Stimulated activated CD8-positive, alpha-beta memory T cell treated with anti-CD3 and anti-CD28 coated beads, Interleukin-4, amount 100 ng/mL, for 4 hours (primary cell): ENCODE results near the gene SNRNP35.
"Not testable (repeated sequence)": the region's sequence is repeated elsewhere in the genome, so short reads cannot be mapped to it uniquely, and the experiment has no call there.

Experiments used
- DNase-seq, 2 donors: peaks; one replicate each; pipeline ENCODE4 v3.0.0-alpha.2; 2020; ENCODE audit warnings: low read depth in 2 of 2, low spot score in 1 of 2

SNRNP35 gene, protein sequence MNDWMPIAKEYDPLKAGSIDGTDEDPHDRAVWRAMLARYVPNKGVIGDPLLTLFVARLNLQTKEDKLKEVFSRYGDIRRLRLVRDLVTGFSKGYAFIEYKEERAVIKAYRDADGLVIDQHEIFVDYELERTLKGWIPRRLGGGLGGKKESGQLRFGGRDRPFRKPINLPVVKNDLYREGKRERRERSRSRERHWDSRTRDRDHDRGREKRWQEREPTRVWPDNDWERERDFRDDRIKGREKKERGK

DNA sequence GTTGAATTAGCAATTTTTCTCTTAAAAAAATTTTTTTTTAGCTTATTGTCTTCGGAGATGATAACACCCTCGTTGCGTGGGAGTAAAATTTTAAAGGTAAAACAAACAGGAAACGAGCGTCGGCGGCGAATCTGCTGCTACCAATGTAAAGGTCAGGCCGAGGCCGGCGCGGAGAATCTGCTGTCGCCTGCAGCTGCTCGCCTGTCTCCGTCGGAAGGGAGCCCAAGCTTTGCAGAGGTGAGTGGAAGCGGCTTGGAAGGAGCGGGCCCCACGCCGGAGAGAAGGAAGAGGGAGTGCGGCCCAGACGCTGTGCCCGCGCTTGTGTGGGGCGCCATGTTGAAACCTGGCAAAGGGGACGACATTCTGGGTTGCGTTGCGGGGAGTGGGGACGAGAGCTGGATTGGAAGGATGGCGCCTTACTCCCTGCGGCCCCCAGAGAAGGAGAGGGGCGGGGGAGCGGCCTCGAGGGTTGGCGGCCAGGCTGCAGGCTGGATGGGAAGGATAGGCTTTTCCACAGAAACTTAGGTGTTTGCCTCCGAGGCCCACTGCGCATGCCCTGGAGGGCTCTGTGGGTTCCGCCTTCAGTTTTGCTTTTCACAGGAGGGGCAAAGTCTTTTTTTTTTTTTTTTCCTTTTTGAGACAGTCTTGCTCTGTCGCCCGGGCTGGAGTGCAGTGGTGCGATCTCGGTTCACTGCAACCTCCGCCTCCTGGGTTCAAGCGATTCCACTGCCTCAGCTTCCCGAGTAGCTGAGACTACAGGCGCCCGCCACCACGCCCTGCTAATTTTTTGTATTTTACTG, at the start of gene SNRNP35:
SNRNP35 (plus strand) TSS at position 160 of the 800 bp plus-strand sequence. CDS start 7,402 bp downstream, outside the sequence.
- DNase-seq = peak; percentile 69 to 73

DNA sequence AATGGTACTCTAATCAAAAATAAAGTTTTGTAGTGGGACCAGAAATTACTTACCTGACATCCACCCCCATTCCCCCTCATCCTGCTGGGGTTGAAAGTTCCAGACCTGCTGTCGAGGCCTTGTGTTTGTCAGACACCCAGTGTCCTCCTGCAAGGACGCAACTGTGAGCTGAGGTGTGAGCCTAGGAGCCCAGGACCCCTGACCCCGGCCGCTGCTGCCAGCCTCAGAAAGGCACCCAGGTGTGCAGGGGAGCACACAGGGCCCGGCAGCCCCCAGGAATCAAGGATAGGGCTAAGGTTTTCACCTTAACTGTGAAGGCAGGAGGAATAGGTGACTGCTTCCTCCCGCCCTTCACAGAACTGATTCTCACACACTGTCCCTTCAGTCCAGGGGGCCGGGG, 49.3 kb upstream of the SNRNP35 start:
- DNase-seq = not testable (repeated sequence)

DNA sequence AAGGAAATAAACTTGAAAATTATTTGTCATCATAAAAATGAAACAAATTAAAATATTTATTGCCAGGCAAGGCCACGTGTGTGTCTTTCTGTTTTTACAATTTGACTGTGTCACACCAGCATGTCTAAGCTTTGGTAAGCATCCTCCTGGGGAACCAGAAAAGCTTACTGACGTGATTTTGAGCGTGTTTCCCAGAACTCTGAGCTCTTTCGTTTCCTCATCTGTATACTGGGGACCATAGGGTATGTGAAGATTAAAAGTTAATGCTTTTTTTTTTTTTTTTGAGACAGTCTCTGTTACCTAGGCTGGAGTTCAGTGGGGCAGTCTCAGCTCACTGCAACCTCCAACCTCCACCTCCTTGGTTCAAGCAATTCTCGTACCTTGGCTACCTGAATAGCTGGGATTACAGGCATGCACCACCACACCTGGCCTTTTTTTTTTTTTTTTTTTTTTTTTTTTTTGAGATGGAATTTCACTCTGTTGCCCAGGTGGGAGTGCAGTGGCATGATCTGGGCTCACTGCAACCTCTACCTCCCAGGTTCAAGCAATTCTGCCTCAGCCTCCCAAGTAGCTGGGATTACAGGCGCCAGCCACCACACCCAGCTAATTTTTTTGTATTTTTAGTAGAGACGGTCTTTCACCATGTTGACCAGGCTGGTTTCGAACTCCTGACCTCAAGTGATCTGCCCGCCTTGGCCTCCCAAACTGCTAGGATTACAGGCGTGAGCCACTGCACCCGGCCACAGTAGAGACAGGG, 48.5 kb upstream of the SNRNP35 start:
- not testable (repeated sequence) for DNase-seq

DNA sequence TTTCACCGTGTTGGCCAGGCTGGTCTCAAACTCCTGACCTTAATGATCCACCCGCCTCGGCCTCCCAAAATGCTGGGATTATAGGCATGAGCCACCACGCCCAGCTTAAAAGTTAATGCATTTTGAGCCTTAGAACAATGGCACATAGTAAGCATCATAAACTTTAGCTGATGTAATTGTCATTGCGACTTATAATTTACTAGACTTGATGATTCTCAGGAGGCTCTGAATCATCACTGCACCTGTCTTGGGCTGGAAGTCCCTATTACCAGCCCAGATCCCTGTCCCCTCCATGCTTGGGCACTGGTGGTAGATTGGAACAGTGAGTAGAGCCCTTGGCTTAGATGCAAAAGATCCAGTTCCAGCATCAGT, 47.9 kb upstream of the SNRNP35 start:
- no peak for DNase-seq

DNA sequence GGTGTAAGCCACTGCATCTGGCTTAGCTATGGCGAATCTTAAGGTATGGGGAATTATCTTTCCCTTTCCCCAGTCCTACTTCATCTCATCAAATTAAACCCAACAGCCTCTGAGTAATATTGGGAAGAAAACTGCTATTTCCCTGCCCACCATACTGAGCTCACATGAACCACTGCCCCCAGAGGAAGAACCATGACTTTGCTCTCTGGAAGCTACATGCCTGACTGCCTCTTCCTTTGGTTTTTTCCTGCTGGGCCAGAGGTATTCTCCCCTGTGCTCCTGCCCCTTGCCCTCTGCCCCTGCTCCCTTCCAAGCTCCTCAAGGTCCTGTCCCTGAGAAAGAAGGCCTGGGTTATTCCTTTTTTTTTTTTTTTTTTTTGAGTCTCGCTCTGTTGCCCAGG, 36.6 kb upstream of the SNRNP35 start:
- DNase-seq = no peak

DNA sequence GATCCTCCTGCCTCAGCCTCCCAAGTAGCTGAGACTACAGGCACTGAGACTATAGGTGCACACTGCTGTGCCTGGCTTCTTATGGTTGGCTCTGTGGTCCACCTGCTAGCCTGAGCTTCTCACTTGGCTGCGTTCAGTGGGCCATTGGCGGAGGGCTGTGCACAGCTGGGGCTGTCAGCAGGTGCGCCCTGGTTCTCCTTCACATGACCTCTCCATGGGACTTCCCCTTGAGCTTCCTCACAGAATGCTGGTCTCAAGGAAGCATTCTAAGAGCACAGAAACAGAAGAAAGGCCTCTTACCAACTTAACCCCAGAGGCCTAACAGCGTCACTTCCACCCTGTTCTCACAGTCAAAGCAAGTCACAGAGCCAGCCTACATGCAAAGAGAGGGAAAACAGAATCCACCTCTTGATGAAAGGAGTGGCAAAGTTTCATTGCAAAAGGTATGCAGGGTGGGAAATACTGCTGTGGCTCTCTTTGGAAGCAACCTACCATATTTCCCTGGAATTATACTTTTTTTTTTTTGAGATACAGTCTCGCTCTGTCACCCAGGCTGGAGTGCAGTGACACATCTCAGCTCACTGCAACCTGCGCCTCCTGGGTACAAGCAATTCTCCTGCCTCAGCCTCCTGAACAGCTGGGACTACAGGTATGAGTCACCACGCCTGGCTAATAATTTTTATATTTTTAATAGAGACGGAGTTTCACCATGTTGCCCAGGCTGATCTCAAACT, 30.7 kb upstream of the SNRNP35 start:
- DNase-seq = no peak

DNA sequence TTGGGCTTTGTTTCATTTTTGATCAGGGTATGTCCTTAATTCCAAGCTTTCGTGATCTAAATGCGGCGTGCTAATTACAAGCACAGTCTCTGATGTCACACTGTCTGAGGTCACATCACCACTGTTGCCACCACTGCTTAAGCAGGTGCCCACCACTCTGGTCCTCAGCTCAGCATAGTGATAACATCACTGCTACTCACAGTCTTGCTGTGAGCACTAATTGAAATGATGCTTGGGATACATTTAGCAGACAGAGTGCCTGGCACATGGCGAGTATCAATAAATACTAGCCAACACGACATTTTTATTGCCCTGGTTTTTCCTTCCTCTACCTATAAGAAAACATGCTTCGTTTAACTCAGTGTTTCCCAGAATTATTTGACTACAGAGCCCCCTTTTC, 29.3 kb upstream of the SNRNP35 start:
- no peak for DNase-seq

DNA sequence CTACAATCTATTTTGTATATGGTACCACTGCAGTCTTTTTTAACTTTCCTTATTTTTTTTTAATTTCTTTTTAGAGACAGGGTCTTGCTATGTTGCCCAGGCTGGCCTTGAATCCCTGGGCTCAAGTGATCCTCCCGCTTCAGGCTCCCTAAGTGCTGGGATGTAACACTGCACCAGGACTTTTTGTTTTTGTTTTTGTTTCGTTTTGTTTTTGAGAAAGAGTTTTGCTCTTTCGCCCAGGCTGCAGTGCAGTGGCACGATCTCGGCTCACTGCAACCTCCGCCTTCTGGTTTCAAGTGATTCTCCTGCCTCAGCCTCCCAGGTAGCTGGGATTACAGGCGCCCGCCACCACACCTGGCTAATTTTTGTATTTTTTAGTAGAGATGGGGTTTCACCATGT, 28.8 kb upstream of the SNRNP35 start:
- not testable (repeated sequence) for DNase-seq

DNA sequence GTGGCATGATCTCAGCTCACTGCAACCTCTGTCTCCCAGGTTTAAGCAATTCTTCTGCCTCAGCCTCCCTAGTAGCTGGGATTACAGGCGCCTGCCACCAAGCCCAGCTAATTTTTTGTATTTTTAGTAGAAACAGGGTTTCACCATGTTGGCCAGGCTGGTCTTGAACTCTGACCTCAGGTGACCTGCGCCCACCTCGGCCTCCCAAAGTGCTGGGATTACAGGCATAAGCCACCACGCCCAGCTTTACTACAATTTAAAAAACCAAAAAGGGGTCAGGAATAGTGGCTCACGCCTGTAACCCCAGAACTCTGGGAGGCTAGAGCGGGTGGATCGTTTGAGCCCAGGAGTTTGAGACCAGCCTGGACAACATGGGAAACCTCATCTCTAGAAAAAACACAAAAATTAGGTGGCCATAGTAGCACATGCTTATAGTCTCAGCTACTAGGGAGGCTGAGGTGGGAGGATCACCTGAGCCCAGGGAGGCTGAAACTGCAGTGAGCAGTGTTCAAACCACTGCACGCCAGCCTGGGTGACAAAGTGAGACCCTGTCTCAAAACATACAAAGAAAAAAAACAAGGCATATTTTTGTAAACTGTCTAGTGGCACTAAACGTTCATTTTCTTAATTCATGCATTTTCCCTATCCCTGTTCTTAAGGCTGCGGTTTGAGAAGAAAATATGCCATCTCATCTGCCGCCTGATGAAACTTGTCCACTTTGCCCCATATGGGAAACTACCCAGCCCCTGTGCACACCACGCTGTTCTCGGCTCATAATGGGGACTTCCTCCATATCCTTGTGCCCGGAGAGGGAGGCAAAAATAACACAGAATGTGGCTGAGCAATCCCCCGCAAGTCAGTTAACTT, 25.8 kb upstream of the SNRNP35 start:
- DNase-seq = not testable (repeated sequence)

DNA sequence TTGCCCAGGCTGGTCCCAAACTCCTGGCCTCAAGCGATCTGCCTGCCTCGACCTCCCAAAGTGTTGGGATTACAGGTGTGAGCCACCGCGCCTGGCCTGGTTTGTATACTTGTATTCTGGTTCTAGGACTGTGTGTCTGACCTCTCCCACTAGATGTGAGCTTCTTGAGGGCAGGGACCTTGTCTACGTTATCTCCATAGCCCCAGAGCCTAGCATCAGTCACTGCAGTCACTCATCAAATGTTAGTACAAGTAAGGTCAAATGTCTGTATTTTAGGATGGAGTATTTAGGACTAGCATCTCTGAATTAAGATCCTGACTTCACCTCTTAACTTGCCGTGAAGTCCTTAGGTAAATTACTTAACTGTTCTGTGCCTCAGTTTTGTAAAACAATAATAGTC, 24.3 kb upstream of the SNRNP35 start:
- no peak for DNase-seq

DNA sequence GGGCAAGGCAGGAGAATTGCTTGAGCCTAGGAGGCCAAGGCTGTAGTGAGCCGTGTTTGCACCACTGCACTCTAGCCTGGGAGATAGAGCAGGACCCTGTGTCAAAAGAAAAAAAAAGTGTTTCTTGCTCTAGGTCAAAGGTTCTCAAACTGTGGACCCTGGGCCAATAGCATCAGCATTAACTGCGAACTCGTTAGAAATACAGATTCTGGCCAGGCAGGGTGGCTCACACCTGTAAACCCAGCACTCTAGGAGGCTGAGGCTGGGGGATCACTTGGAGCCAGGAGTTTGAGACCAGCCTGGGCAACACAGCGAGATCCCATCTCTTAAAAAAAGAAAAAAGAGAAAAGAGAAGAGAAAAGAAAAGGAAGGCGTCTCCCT, 22.3 kb upstream of the SNRNP35 start:
- DNase-seq = no peak

DNA sequence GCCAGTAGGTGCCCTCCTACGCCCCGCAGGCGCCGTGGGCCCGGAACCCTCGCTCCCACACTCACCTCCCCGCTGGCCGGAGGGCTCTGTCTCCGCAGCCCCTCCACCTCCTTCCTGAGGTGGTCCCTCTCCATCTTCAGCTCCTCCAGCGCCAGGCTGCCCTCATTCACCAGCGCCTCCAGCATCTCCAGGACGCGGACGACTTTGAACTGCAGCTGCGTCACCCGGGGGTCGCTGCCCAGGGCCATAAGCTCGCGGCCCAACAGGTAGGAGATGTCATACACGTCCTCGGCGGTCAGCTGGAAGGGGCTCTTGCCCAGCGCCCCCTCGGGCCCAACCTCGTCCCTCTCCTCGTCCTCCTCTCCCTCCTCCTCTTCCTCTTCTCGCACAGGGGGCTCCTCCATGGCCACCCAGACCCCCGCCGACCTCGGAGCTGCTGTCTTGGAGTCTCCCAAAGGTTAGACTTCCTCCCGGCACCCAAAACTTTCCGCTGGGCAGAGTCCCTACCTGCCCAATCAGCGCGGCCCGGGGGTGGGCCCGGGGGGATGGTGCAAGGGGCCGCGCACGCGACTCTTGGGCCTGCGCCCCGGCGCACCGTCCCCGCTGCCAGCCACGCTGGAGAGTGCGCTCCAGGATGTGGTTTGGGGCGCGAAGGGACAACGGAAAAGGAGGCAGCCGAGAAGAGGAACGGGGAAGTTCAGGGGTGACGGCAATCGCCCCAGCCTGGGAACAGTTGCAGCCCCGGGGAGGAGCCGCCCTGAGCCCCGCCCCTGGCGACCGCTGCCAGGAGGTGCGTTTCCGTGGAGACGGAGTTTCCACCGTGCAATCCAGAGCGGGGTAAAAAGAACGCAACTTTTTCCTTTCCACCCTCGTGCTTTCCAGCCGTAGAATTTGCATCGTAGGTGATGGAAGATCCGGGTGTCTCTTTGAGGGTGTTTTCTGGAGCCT, 21.6 kb upstream of the SNRNP35 start, which contains the start of gene RILPL2:
RILPL2 (minus strand) TSS at position 668 of the 948 bp plus-strand sequence; CDS start at position 404, 264 bp downstream.
- DNase-seq = peak; percentile 75 to 84

DNA sequence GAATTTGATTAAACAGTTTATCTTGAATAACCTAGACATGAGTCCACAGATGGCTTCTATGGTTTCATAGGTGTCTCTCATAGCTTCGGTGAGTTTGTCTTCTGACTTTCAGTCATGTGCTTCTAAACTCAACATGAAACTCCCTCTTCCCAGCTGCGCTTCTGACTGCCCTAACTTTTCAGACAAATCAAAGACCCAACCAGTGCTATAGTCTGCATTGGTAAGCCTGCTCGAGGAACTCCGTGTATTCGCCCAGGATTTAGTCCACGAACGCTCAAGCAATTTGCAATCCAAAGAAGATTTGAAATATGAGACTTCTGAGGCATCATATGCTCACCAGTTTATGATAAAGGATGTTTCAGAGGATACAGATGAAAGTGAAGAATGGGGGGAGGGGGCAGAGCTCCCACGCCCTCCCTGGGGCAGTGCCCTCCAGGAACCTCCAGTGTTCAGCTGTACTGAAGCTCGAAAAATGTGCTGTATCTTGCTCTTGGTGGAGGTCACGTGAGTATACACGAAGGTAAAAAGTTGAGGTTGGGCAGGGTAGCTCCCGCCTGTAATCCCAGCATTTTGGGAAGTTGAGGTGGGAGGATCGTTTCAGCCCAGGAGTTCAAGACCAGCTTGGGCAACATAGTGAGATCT, 16.3 kb upstream of the SNRNP35 start:
- no peak for DNase-seq

DNA sequence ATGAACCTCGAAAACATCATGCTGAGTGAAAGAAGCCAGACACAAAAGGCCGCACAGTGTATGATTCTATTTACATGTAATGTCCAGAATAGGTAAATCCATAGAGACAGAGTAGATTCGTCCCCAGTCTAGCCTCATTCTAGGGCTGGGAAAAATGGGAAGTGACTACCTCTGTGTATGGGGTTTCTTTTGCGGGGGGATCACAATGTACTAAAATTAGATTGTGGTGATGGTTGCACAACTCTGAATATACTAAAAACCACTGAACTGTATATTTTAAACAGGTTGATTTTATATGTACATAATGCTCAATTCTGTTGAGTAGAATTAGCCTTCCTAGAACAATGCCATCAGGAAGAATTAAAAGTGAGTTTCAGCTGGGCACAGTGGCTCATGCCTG, 15.2 kb upstream of the SNRNP35 start:
- no peak for DNase-seq

DNA sequence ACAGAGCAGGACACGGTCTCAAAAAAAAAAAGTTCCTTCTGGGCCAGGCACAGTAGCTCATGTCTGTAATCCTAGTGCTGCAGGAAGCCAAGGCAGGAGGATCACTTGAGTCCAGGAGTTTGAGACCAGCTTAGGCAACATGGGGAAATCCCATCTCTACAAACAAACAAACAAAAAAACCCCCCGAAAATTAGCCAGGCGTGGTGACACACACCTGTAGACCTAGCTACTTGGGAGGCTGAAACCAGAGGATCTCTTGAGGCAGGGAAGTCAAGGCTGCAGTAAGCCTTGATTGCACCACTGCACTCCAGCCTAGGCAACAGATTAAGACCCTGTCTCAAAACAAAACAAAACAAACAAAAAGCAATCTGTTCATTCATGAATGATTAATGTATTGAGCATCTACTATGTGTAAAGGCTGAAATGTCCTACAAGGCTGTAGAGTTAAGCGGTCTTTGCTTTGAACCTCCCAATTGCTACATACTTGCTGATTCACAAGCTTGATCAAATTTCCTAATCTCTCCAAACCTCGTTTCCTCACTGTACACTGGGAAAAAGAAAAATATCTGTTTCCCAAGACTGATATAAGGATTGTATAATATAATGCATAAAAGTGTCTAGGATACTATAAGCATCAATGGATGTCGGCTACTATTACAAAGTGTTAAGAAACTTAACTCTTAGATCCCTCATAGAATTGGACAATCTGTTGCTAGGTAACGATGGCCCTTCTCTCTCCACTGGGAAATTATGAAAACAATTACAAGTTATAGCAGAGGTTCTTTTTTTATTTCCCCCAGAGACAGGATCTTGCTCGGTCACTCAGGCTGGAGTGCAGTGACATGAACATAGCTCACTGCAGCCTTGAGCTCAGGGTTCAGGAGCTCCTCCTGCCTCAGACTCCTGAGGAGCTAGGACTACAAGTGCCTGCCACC, 13.6 kb upstream of the SNRNP35 start:
- no peak for DNase-seq

DNA sequence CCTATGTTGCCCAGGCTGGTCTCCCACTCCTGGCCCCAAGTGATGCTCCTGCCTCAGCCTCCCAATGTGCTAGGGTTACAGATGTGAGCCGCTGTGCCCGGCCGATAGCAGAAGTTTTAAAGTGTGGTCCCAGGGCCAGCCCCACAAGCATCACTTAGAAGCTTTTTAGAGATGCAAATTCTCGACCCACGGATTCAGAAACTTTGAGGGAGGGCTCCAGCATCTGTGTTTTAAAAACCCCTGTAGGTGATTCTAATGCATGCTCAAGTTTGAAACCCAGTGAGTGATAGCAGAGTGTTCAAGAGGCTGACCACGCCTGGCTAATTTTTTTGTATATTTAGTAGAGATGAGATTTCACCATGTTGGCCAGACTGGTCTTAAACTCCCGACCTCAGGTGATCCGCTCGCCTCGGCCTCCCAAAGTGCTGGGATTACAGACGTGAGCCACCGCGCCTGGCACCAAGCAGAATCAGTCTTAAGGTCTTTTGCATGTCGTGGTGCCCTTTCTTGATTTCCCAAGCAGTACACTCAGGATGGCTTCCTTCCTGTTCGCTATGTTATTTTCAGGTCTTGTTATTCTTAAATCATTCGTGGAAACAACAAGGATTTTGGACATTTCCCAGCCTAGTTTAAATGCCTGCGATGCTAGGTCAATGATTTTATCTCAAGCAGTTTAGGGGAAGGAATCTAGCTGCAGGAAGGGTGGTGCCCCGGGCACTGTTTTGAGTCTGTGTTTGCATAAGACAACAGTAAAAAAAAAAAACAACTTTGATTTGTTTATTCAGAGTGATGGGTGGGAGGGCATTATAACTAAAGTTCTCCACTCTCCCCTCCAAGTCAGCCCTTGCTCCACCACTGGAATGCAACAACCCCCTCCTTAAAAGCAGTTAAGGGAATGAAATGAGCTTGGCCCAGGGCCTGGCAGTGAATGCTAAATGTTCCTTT, 12.3 kb upstream of the SNRNP35 start:
- DNase-seq = no peak
